Trophoblast cell (in vitro differentiated cells and primary cell): ENCODE data around the gene CHST15.
A peak's percentile ranks its signal among the peaks of the same experiment; 100 is the strongest.

Experiments used
- DNase-seq, 2 donors: peaks; one replicate each; pipeline ENCODE4 v3.0.0-alpha.2; 2016
- H2AFZ ChIP-seq: 2 replicates; pipeline ENCODE4 v1.6.1; 2013; ENCODE audit warnings: low read length, moderate library complexity, mild to moderate bottlenecking; ENCODE audit not compliant: insufficient read depth, poor library complexity
- H2AK5ac ChIP-seq: 2 replicates; pipeline ENCODE4 v1.6.1; 2013; ENCODE audit warnings: mild to moderate bottlenecking, low read length
- H2BK120ac ChIP-seq: 2 replicates; pipeline ENCODE4 v1.6.1; 2013; ENCODE audit warnings: low read length, mild to moderate bottlenecking, moderate library complexity; ENCODE audit not compliant: insufficient read depth, poor library complexity
- H2BK12ac ChIP-seq: 2 replicates; pipeline ENCODE4 v1.6.1; 2013; ENCODE audit warnings: mild to moderate bottlenecking, low read length, moderate library complexity
- H2BK5ac ChIP-seq: 2 replicates; pipeline ENCODE4 v1.6.1; 2013; ENCODE audit warnings: low read length, low read depth, moderate library complexity, mild to moderate bottlenecking; ENCODE audit not compliant: poor library complexity
- H3K14ac ChIP-seq: 2 replicates; pipeline ENCODE4 v1.6.1; 2013; ENCODE audit warnings: mild to moderate bottlenecking, low read length
- H3K18ac ChIP-seq: 2 replicates; pipeline ENCODE4 v1.6.1; 2013; ENCODE audit warnings: mild to moderate bottlenecking, low read length
- H3K23ac ChIP-seq: 2 replicates; pipeline ENCODE4 v1.6.1; 2013; ENCODE audit warnings: low read length
- H3K27ac ChIP-seq: 2 replicates; pipeline ENCODE4 v1.5.1; 2013; ENCODE audit warnings: low read depth, mild to moderate bottlenecking, inconsistent platforms, low read length, moderate library complexity
- H3K27me3 ChIP-seq: 2 replicates; pipeline ENCODE4 v1.6.1; 2013; ENCODE audit warnings: inconsistent platforms, mild to moderate bottlenecking, low read length, moderate library complexity; ENCODE audit not compliant: insufficient read depth
- H3K36me3 ChIP-seq, 2 experiments: 1 replicate in 1 of 2; 2 replicates in 1 of 2; pipeline ENCODE4 v1.6.1; 2013; ENCODE audit warnings: low read length in 2 of 2, mild to moderate bottlenecking in 2 of 2, moderate library complexity in 1 of 2; ENCODE audit not compliant: insufficient read depth in 2 of 2, control insufficient read depth in 1 of 2
- H3K4ac ChIP-seq: 2 replicates; pipeline ENCODE4 v1.6.1; 2013; ENCODE audit warnings: low read depth, mild to moderate bottlenecking, low read length, moderate library complexity
- H3K4me1 ChIP-seq, 2 experiments: 1 replicate in 1 of 2; 2 replicates in 1 of 2; pipeline ENCODE4 v1.6.1; 2013; ENCODE audit warnings: low read length in 2 of 2, mild to moderate bottlenecking in 2 of 2, moderate library complexity in 1 of 2; ENCODE audit not compliant: insufficient read depth in 2 of 2, control insufficient read depth in 1 of 2
- H3K4me2 ChIP-seq: 2 replicates; pipeline ENCODE4 v1.6.1; 2013; ENCODE audit warnings: inconsistent platforms, mild to moderate bottlenecking, low read length, moderate library complexity
- H3K4me3 ChIP-seq: 2 replicates; pipeline ENCODE4 v1.5.1; 2013; ENCODE audit warnings: mild to moderate bottlenecking, low read depth, low read length, inconsistent platforms
- H3K79me1 ChIP-seq: one replicate; pipeline ENCODE4 v1.6.1; 2013; ENCODE audit warnings: low read length
- H3K79me2 ChIP-seq: 2 replicates; pipeline ENCODE4 v1.6.1; 2013; ENCODE audit warnings: low read length, mild to moderate bottlenecking; ENCODE audit not compliant: control insufficient read depth, insufficient read depth, poor library complexity
- H3K9ac ChIP-seq: 2 replicates; pipeline ENCODE4 v1.6.1; 2013; ENCODE audit warnings: mild to moderate bottlenecking, low read length
- H3K9me3 ChIP-seq: 2 replicates; pipeline ENCODE4 v1.6.1; 2013; ENCODE audit warnings: low read depth, mild to moderate bottlenecking, control low read depth, inconsistent platforms, low read length; ENCODE audit not compliant: insufficient read depth
- H4K12ac ChIP-seq: 2 replicates; pipeline ENCODE4 v1.6.1; 2013; ENCODE audit warnings: low read depth, mild to moderate bottlenecking, low read length, moderate library complexity
- H4K8ac ChIP-seq: 2 replicates; pipeline ENCODE4 v1.6.1; 2013; ENCODE audit warnings: low read depth, mild to moderate bottlenecking, low read length, moderate library complexity
- H4K91ac ChIP-seq: one replicate; pipeline ENCODE4 v1.6.1; 2013; ENCODE audit warnings: low read depth, mild to moderate bottlenecking, low read length, moderate library complexity
- WGBS: extraction: QIAGEN DNeasy Blood & Tissue Kit; methylation state at CpG from one replicate; pipeline ENCODE4 v1.1.7; 2013; ENCODE audit warnings: missing lambda C conversion rate; ENCODE audit not compliant: insufficient read length, insufficient coverage; ENCODE audit errors: extremely low coverage; 5-methylcytosine and 5-hydroxymethylcytosine counted together

Gene CHST15

DNA sequence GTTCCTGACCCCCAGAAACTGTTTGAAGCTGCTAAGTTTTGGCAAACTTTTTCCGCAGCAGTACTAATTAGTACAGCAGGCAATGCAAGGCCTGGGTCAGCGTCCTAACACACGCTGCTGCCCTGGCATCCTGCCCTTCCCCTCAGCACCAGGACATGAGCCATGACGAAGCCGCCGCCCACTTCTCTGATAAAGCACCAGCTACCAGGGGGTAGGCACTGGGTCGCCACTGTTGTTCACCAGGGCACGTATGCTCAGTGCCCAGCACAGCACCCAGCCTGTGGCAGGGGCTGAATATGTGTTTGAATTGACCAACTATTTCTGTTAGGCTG is 59.5 kb downstream of the CHST15 start:
- H2AK5ac ChIP-seq = no peak overlapping the region
- no peak overlapping the region for H3K18ac ChIP-seq
- H3K36me3 ChIP-seq = no peaks in the 10 kb centered on the region
- H4K8ac ChIP-seq = no peak overlapping the region
- H2BK12ac ChIP-seq = no peak overlapping the region
- no peak overlapping the region for H3K27ac ChIP-seq
- H3K4ac ChIP-seq = no peak overlapping the region
- H3K4me2 ChIP-seq = no peak overlapping the region
- H3K79me2 ChIP-seq = no peaks in the 10 kb centered on the region
- no peaks in the 10 kb centered on the region for H3K27me3 ChIP-seq
- no peak overlapping the region for H3K4me3 ChIP-seq
- WGBS = no CpG with 5 or more reads among the region's 8 CpGs
- H2AFZ ChIP-seq = no peak overlapping the region
- no peak overlapping the region for H2BK120ac ChIP-seq
- no peak overlapping the region for H4K12ac ChIP-seq
- no peak overlapping the region for H3K9ac ChIP-seq
- H3K23ac ChIP-seq = no peak overlapping the region
- no peak overlapping the region for H4K91ac ChIP-seq
- H3K14ac ChIP-seq = no peak overlapping the region
- no peaks in the 10 kb centered on the region for H3K79me1 ChIP-seq
- no peak overlapping the region for H2BK5ac ChIP-seq
- no peaks in the 10 kb centered on the region for H3K9me3 ChIP-seq
- H3K4me1 ChIP-seq = no peaks in the 10 kb centered on the region
- no peak for DNase-seq

DNA sequence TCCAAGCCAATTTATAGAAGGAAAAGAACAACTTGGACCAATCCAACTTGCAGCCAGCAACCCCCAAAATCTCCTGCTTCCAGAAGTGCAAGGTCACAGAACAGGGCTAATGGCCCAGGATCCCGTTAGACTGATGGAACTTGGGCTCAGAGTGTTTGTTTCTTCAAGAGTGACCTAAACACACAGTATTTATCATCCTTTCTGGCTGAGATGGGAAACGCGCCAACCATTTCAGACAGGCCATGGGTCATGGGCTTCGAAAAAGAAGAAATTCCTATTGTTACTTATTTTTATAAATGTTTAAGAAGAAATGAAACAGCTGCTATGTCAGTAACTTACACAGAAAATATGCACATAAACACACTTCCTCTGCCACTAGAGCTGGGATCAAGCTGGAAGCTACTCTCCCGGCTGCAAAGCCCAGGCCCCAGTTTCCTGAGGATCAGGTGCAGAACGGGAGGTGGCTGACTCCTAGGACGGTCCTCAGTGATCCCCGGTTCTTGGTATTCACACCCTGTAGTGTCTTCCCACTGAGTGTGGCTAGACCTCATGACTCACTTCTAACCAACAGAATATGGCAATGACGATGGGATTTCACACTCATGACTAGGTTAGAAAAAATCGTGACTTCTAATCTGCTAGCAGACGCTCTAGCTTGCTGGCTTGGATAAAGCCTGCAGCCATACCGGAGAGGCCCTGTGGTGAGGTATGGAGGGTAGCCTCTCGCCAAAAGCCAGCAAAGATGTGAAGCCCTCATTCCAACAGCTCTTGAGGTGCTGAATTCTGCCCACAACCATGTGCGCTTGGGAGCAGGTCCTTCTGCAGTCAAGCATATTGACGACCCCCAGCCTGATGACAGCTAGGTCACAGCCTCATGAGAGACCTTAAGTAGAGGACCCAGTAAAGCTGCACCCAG is 60.2 kb downstream of the CHST15 start:
- Histone ChIP-seq H3K79me2 (no peaks in the 10 kb centered on the region), H2AFZ (no peak overlapping the region), H3K4me3 (no peak overlapping the region), H3K4me2 (no peak overlapping the region), H3K18ac (no peak overlapping the region), H2BK12ac (no peak overlapping the region), H3K9me3 (no peaks in the 10 kb centered on the region), H2AK5ac (no peak overlapping the region), H3K9ac (no peak overlapping the region), H3K36me3 (no peaks in the 10 kb centered on the region), H3K23ac (no peak overlapping the region), H3K27ac (no peak overlapping the region), H4K91ac (no peak overlapping the region), H3K27me3 (no peaks in the 10 kb centered on the region), H4K8ac (no peak overlapping the region), H3K4ac (no peak overlapping the region), H3K4me1 (no peaks in the 10 kb centered on the region), H2BK5ac (no peak overlapping the region), H2BK120ac (no peak overlapping the region), H3K79me1 (no peaks in the 10 kb centered on the region), H4K12ac (no peak overlapping the region), H3K14ac (no peak overlapping the region)
- no CpG with 5 or more reads among the region's 15 CpGs for WGBS
- DNase-seq = peak in 1 of 2 donors; percentile 26

DNA sequence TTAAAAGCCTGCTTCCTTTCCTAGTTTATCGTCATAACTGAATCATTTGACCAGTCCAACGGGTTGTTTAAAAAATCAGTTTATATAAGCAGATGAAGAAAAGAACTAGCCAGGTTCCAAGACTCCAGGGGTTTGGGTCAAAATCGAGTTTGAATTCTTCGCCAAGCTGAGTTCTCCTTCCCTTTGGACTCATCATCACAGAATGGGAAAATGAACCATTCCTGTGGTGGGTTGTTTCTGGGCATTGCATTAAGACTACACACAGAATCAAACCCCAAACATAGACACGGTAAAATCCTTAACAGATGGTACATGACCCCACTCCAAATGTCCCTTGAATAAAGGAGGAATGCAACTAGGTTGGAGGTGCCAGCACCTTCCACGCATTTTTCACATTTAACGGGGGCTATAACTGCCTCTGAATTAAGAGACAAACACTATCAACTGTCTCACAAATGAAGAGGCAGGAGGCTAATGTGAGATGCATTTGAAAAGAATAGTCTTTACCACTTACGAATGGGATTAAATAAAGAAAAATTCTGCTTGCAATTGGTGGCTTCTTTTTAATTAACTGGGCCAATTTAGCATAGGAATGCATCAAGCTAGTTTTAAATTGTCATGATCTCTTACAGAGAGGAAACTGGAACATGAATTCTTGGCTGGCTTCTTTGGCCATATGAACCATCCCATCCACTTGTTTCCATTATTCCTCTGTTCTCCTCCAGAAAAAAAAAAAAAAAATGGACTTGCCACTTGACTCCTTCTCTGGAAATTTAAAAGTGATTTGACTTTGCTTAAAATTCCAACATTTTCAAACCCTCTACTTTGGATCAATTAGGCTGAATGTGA is 61.1 kb downstream of the CHST15 start:
- Histone ChIP-seq H3K79me1 (no peaks in the 10 kb centered on the region), H3K18ac (no peak overlapping the region), H3K9me3 (no peaks in the 10 kb centered on the region)

GRCh38 chr10:124030492-124031110 is 62.8 kb downstream of the CHST15 start:
- no peak overlapping the region for H3K27ac ChIP-seq
- no CpG with 5 or more reads among the region's 15 CpGs for WGBS

More for the DNA sequence above, 61.1 kb downstream of the CHST15 start:
- no peak overlapping the region for H2BK12ac ChIP-seq
- no peaks in the 10 kb centered on the region for H3K27me3 ChIP-seq
- no peak overlapping the region for H4K8ac ChIP-seq
- no peak overlapping the region for H2BK5ac ChIP-seq
- no peak overlapping the region for H3K4me2 ChIP-seq
- no peak overlapping the region for H3K4me3 ChIP-seq
- no peaks in the 10 kb centered on the region for H3K4me1 ChIP-seq
- no CpG with 5 or more reads among the region's 8 CpGs for WGBS
- no peak overlapping the region for H4K12ac ChIP-seq
- no peak overlapping the region for H4K91ac ChIP-seq
- H2AFZ ChIP-seq = no peak overlapping the region
- H3K27ac ChIP-seq = no peak overlapping the region
- H2AK5ac ChIP-seq = no peak overlapping the region
- no peaks in the 10 kb centered on the region for H3K79me2 ChIP-seq
- H2BK120ac ChIP-seq = no peak overlapping the region
- H3K14ac ChIP-seq = no peak overlapping the region
- H3K9ac ChIP-seq = no peak overlapping the region
- no peak overlapping the region for H3K4ac ChIP-seq
- no peak for DNase-seq
- H3K36me3 ChIP-seq = no peaks in the 10 kb centered on the region
- H3K23ac ChIP-seq = no peak overlapping the region

More at GRCh38 chr10:124030492-124031110, 62.8 kb downstream of the CHST15 start:
- Histone ChIP-seq H2BK5ac (no peak overlapping the region), H2AFZ (no peak overlapping the region), H3K4me2 (no peak overlapping the region), H3K79me1 (no peaks in the 10 kb centered on the region), H3K79me2 (no peaks in the 10 kb centered on the region), H2BK120ac (no peak overlapping the region), H3K4ac (no peak overlapping the region), H3K27me3 (no peaks in the 10 kb centered on the region), H2AK5ac (no peak overlapping the region), H4K8ac (no peak overlapping the region), H2BK12ac (no peak overlapping the region), H3K4me3 (no peak overlapping the region), H3K18ac (no peak overlapping the region), H3K14ac (no peak overlapping the region), H3K23ac (no peak overlapping the region), H3K4me1 (no peaks in the 10 kb centered on the region), H3K36me3 (no peaks in the 10 kb centered on the region), H4K12ac (no peak overlapping the region), H3K9me3 (no peaks in the 10 kb centered on the region), H3K9ac (no peak overlapping the region), H4K91ac (no peak overlapping the region)
- DNase-seq = no peak
